Gastrocnemius medialis (tissue), 4 donors: ENCODE results near the gene MAGEL2.

Experiments
- CTCF ChIP-seq, 5 experiments: fragments of 450-650 bp in 3 of 5; fragments of 200-600 bp in 2 of 5; sonication (generic) in 2 of 5; IDR thresholded peaks in 4 of 5; conservative IDR thresholded peaks in 1 of 5; 1 replicate in 4 of 5; 2 replicates in 1 of 5; pipeline ENCODE4 v1.5.1; 2016 to 2019; ENCODE audit warnings: antibody characterized with exemption in 5 of 5, mild to moderate bottlenecking in 3 of 5, moderate library complexity in 3 of 5
- POLR2A ChIP-seq, 2 donors: fragments of 450-650 bp; IDR thresholded peaks; one replicate each; pipeline ENCODE4 v1.6.1; 2017; ENCODE audit warnings: antibody characterized with exemption in 2 of 2, mild to moderate bottlenecking in 2 of 2, moderate library complexity in 2 of 2

DNA sequence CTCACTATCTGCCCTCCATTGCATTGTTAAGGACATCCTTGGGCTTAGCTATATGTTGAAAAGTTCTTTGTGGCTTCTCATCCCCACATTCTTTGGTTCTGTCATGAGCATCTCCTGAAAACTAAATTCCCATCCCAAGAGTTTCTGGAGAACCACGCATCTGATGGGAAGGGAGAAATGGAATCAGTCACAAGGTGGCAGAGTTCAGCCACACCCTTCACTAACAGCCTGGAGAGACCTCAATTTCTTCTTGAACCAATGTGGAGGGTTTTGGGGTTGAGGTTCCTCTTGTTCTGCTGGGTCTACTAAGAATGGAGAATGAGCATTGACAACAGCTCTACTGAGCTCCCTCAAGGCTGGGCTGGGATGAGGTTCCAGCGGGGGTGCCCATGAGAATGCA lies 15.6 kb upstream of the MAGEL2 start:
- TF ChIP-seq CTCF (IDR thresholded peaks at IDR 0.05 in 4 of 5, conservative IDR thresholded peaks at IDR 0.05 in 1 of 5) (no peak), POLR2A (IDR thresholded peaks at IDR 0.05) (no peak)
